Psoas muscle (tissue), 8 donors: Measurements from ENCODE around the gene POLR2C. TPM values are rescaled to one million over a fixed set of nuclear protein-coding genes. Genes with fewer than 3 reads are reported as not detected.

Source experiments
- ATAC-seq, 4 donors: fragments of 200-7000 bp; cut with Tn5 transposase; one replicate each; pipeline ENCODE4 v1.9.1; 2020; ENCODE audit warnings: moderate library complexity in 3 of 4, mild to moderate bottlenecking in 2 of 4
- DNase-seq, 2 donors: peaks; one replicate each; pipeline ENCODE4 v3.0.0-alpha.2; 2020
- H3K27ac ChIP-seq: fragments of 200-600 bp; one replicate; pipeline ENCODE4 v1.8.0; 2022
- H3K27me3 ChIP-seq, 3 donors: fragments of 200-600 bp in 1 of 3; one replicate each; pipeline versions ENCODE4 v1.6.1 to v1.8.0; 2013 to 2022; ENCODE audit warnings: low read length in 2 of 3, mild to moderate bottlenecking in 2 of 3, moderate library complexity in 1 of 3; ENCODE audit not compliant: insufficient read depth in 3 of 3
- H3K36me3 ChIP-seq, 2 donors: fragments of 200-600 bp in 1 of 2; one replicate each; pipeline versions ENCODE4 v1.6.1 to v1.8.0; 2013 to 2022; ENCODE audit warnings: low read depth in 1 of 2, mild to moderate bottlenecking in 1 of 2, moderate library complexity in 1 of 2; ENCODE audit not compliant: insufficient read depth in 1 of 2
- H3K4me1 ChIP-seq: fragments of 200-600 bp; one replicate; pipeline ENCODE4 v1.8.0; 2022
- H3K4me3 ChIP-seq: fragments of 200-600 bp; one replicate; pipeline ENCODE4 v1.8.0; 2022; ENCODE audit warnings: mild to moderate bottlenecking
- H3K9me3 ChIP-seq: fragments of 200-600 bp; one replicate; pipeline ENCODE4 v1.8.0; 2022
- WGBS, 3 donors: extraction: QIAGEN DNeasy Blood & Tissue Kit; methylation state at CpG; one replicate each; pipeline versions ENCODE4 v1.1.6 to v1.1.7; 2013; 5-methylcytosine and 5-hydroxymethylcytosine counted together
- intact Hi-C, 2 donors: fragments of 100-400 bp; cut with DNase I; formaldehyde crosslinking; loops; one replicate each; pipeline versions ENCODE4 v1.11.0 to v1.14.2; 2022
- polyA plus RNA-seq, 3 donors: library from polyadenylated mRNA; stranded (reverse); fragments of 200-250 nt; gene quantifications; one replicate each; pipeline ENCODE4 v1.2.3, GENCODE V29; 2013
- total RNA-seq, 4 donors: library from RNA; stranded (reverse); fragmentation: NEBNext Ultra II Directional in 2 of 4; extraction: Animal tissue kit (Norgen Biotek cat#: 25700) in 2 of 4; gene quantifications; one replicate each; pipeline versions ENCODE4 v1.2.1 to v1.2.4, GENCODE V29; 2021 to 2023
- TF ChIP-seq, protein P1 (sequence below): fragments of 200-600 bp; IDR thresholded peaks from one replicate; pipeline ENCODE4 v1.8.0; 2022; ENCODE audit warnings: antibody characterized with exemption
- donor health status: healthy with polysubstance abuse.
- donor health status: DM: no; HTN: no; CAD: no; lungs with moderate emphysema.
- donor health status: Bipolar disorder and iron deficiency.
- donor health status: healthy.
- donor health status: DM: yes; HTN: yes; CAD: no.
- donor health status: DM: no; HTN: no; CAD: no.
- donor health status: DM: no; HTN: no; CAD: no.
- donor health status: DM: yes; HTN: yes; CAD: no.

Gene POLR2C
- total and polyA plus RNA-seq, 7 donors = 45.1 to 97.1 (median 57.0) TPM

GRCh38 chr16:57512296-57513001 is 50.0 kb downstream of the POLR2C start:
- no peaks in the 10 kb centered on the region for H3K4me1 ChIP-seq
- intact Hi-C loops = no loop called here
- H3K4me3 ChIP-seq = no peak overlapping the region
- H3K27ac ChIP-seq = no peak overlapping the region
- 90 to 95% (median 93%) methylated on average over 23 of the region's 23 CpGs for WGBS, 3 donors
- ATAC-seq (no peak), DNase-seq (peak in 1 of 2 donors; percentile 42)
- no peaks in the 10 kb centered on the region for H3K9me3 ChIP-seq
- TF ChIP-seq, protein P1, sequence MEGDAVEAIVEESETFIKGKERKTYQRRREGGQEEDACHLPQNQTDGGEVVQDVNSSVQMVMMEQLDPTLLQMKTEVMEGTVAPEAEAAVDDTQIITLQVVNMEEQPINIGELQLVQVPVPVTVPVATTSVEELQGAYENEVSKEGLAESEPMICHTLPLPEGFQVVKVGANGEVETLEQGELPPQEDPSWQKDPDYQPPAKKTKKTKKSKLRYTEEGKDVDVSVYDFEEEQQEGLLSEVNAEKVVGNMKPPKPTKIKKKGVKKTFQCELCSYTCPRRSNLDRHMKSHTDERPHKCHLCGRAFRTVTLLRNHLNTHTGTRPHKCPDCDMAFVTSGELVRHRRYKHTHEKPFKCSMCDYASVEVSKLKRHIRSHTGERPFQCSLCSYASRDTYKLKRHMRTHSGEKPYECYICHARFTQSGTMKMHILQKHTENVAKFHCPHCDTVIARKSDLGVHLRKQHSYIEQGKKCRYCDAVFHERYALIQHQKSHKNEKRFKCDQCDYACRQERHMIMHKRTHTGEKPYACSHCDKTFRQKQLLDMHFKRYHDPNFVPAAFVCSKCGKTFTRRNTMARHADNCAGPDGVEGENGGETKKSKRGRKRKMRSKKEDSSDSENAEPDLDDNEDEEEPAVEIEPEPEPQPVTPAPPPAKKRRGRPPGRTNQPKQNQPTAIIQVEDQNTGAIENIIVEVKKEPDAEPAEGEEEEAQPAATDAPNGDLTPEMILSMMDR = no peak
- no peaks in the 10 kb centered on the region for H3K27me3 ChIP-seq
- H3K36me3 ChIP-seq = no peaks in the 10 kb centered on the region

DNA sequence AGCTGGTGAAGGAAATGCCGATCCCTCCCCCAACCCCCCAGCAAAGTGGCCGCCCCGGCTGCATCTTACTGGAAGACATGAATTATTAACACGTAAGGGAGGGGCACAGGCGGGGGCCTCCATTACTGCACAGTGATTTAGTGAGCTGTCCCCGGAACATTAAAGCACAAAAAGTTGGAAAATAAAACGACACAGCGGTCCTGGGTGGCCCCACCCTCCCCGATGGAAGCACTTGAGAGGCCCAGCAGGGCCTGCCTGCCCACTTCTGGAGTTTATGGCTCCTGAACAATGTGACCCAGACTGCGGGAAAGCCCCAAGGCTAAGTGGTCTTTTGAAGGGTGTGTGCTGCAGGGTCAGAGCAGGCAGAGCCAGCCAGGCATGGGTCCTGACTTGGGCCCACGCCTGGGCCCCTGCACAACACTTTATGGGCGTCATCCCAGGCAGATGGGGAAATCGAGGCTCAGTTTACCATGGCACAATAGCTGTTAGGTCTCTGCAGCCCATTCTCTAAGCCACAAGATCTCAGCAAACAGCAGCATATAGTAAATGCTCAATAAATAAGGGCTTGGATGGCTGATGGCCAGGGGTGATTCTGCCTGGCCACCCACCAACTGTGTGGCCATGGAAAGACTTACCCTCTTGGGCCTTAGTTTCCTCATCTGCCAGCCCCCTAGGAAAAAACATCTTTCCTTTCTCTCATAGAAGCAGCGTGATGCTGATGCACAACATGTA is 51.1 kb downstream of the POLR2C start:
- intact Hi-C loops = no loop called here

DNA sequence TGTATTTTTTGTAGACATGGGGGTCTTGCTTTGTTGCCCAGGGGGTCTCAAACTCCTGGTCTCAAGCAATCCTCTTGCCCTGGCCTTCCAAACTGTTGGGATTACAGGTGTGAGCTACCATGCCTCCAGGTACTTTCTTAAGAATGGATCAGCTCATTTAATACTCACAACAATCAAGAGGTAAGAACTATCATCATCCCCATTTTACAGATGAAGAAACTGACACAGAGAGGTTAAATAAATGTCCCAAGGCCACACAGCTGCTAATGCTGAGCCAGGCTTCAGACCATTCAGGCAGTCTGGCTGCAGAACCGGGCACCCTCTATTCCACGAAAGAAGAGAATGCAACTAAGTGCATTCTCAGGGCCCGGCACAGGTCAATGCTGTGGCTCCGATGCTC is 51.9 kb downstream of the POLR2C start:
- DNase-seq (no peak), ATAC-seq (no peak)
- Histone ChIP-seq H3K27me3 (no peaks in the 10 kb centered on the region), H3K4me3 (no peak overlapping the region), H3K27ac (no peak overlapping the region), H3K9me3 (no peaks in the 10 kb centered on the region), H3K4me1 (no peaks in the 10 kb centered on the region), H3K36me3 (peaks cover 0 to 10% of the 10 kb centered on the region in 2 donors)
- 69 to 81% (median 80%) methylated on average over 4 of the region's 4 CpGs for WGBS, 3 donors
- TF ChIP-seq, protein P1 = no peak
- intact Hi-C loops = no loop called here

More for the DNA sequence above, 51.1 kb downstream of the POLR2C start:
- TF ChIP-seq, protein P1 = no peak
- no peak for ATAC-seq
- Histone ChIP-seq H3K4me1 (no peaks in the 10 kb centered on the region), H3K9me3 (no peaks in the 10 kb centered on the region), H3K27me3 (no peaks in the 10 kb centered on the region), H3K27ac (no peak overlapping the region), H3K4me3 (no peak overlapping the region), H3K36me3 (peaks cover 0 to 10% of the 10 kb centered on the region in 2 donors)
- peak in 1 of 2 donors; percentile 39 for DNase-seq
- WGBS, 3 donors = 71 to 72% (median 71%) methylated on average over 14 of the region's 14 CpGs

- Histone ChIP-seq H3K27ac (no peak overlapping the region), H3K36me3 (peaks cover 0 to 10% of the 10 kb centered on the region in 2 donors), H3K27me3 (no peaks in the 10 kb centered on the region), H3K4me1 (no peaks in the 10 kb centered on the region), H3K4me3 (no peak overlapping the region), H3K9me3 (no peaks in the 10 kb centered on the region)
- DNase-seq (peak in 1 of 2 donors; percentile 33), ATAC-seq (no peak)
- intact Hi-C loops = loop anchor here in 1 of 2 donors (5.0 kb wide), 2 partner anchors 38 to 98 kb away; no protein-coding TSS in a partner anchor
- WGBS, 3 donors = 77 to 81% (median 80%) methylated on average over 22 to 23 of the region's 23 CpGs
- TF ChIP-seq, protein P1 = no peak
Observed at GRCh38 chr16:57514791-57515600, 52.5 kb downstream of the POLR2C start.
